Naive thymus-derived CD8-positive, alpha-beta T cell (primary cell): ENCODE results near the gene OR2T35. TPM values are rescaled to one million over a fixed set of nuclear protein-coding genes. Genes with fewer than 3 reads are reported as not detected.

Experiments
- polyA plus RNA-seq, 3 donors: library from polyadenylated mRNA; unstranded; fragments of 300-500 nt; fragmentation: Illumina TruSeq; gene quantifications; one replicate each; pipeline ENCODE4 v1.2.3, GENCODE V29; 2021
- total RNA-seq, 8 experiments: library from RNA in 2 of 8; stranded (reverse) in 2 of 8; gene quantifications; one replicate each; pipeline ENCODE4 v1.2.3 and lab custom pipeline; 2021 to 2026

Gene OR2T35
- total and polyA plus RNA-seq, 5 experiments from 2014 or later: not detected

Other genes with a start within 250 kb of the OR2T35 start
- not detected for gene OR2T1, start 242.2 kb downstream of the OR2T35 start, total RNA-seq
- not detected for gene OR2T1, start 242.2 kb downstream of the OR2T35 start, polyA plus RNA-seq
- not detected for gene OR2T2, start 199.6 kb downstream of the OR2T35 start, total RNA-seq
- not detected for gene OR2T2, start 199.6 kb downstream of the OR2T35 start, polyA plus RNA-seq
- gene OR2T3, start 171.9 kb downstream of the OR2T35 start, total RNA-seq: not detected
- not detected for gene OR2T3, start 171.9 kb downstream of the OR2T35 start, polyA plus RNA-seq
- not detected for gene OR2T5, start 156.7 kb downstream of the OR2T35 start, total RNA-seq
- gene OR2T5, start 156.7 kb downstream of the OR2T35 start, polyA plus RNA-seq: not detected
- not detected for gene OR2G6, start 137.2 kb downstream of the OR2T35 start, total RNA-seq
- gene OR2G6, start 137.2 kb downstream of the OR2T35 start, polyA plus RNA-seq: not detected
- not detected for gene OR2T29, start 82.5 kb downstream of the OR2T35 start, total RNA-seq
- gene OR2T29, start 82.5 kb downstream of the OR2T35 start, polyA plus RNA-seq: not detected
- gene OR2T34, start 70.5 kb downstream of the OR2T35 start, total RNA-seq: not detected
- gene OR2T34, start 70.5 kb downstream of the OR2T35 start, polyA plus RNA-seq: under 1 TPM in 1 of 3 donors, not detected in 2; 0.17 TPM
- gene OR2T10, start 47.6 kb downstream of the OR2T35 start, total RNA-seq: not detected
- not detected for gene OR2T10, start 47.6 kb downstream of the OR2T35 start, polyA plus RNA-seq
- gene OR2T11, start 10.2 kb downstream of the OR2T35 start, total RNA-seq: not detected
- gene OR2T11, start 10.2 kb downstream of the OR2T35 start, polyA plus RNA-seq: not detected
- not detected for gene OR2T27, start 10.2 kb upstream of the OR2T35 start, total RNA-seq
- not detected for gene OR2T27, start 10.2 kb upstream of the OR2T35 start, polyA plus RNA-seq
- gene OR14I1, start 57.5 kb upstream of the OR2T35 start, total RNA-seq: not detected
- not detected for gene OR14I1, start 57.5 kb upstream of the OR2T35 start, polyA plus RNA-seq
- gene LYPD8, start 110.5 kb upstream of the OR2T35 start, total RNA-seq: not detected
- gene LYPD8, start 110.5 kb upstream of the OR2T35 start, polyA plus RNA-seq: not detected
- gene SH3BP5L, start 180.6 kb upstream of the OR2T35 start, total RNA-seq: 10 to 100 TPM; 28.5 to 29.9 TPM
- 1 to 10 TPM; 1.6 to 3.5 (median 2.6) TPM for gene SH3BP5L, start 180.6 kb upstream of the OR2T35 start, polyA plus RNA-seq
- gene ZNF672, start 192.9 kb upstream of the OR2T35 start, total RNA-seq: 10 to 100 TPM; 35.8 to 37.2 TPM
- gene ZNF672, start 192.9 kb upstream of the OR2T35 start, polyA plus RNA-seq: 10 to 100 TPM; 17.9 to 25.6 (median 19.6) TPM
- 10 to 100 TPM; 68.9 to 69.6 TPM for gene ZNF692, start 213.8 kb upstream of the OR2T35 start, total RNA-seq
- 1 to 10 TPM; 5.2 to 9.3 (median 5.9) TPM for gene ZNF692, start 213.8 kb upstream of the OR2T35 start, polyA plus RNA-seq